ENCODE measurements around the gene PDZD2.

- no peak for TF ChIP-seq EZH2phosphoT487 (IDR thresholded peaks at IDR 0.05; ENCODE audit: unreplicated experiment)
- TF ChIP-seq CTCF (conservative IDR thresholded peaks at IDR 0.05; ENCODE audit: low read depth in 2 of 2): no peak
Observed at GRCh38 chr5:31640573-31640972, 1.6 kb downstream of the PDZD2 start.

Measured in GM23338 (cell line).